Transverse colon (tissue), 4 donors: Measurements from ENCODE around the gene CLIC4. TPM values are rescaled to one million over a fixed set of nuclear protein-coding genes. Genes with fewer than 3 reads are reported as not detected.

Experiments
- DNase-seq: peaks from one replicate; pipeline ENCODE4 v3.0.0-alpha.2; 2019
- H3K27ac ChIP-seq, 4 donors: fragments of 200-600 bp; sonication (generic); 2 replicates each; pipeline ENCODE4 v1.5.1; 2016 to 2018; ENCODE audit warnings: inconsistent platforms in 4 of 4
- H3K27me3 ChIP-seq: fragments of 200-600 bp; sonication (generic); 2 replicates; pipeline ENCODE4 v1.5.1; 2017; ENCODE audit warnings: inconsistent platforms
- H3K36me3 ChIP-seq, 4 donors: fragments of 200-600 bp; sonication (generic); 2 replicates each; pipeline ENCODE4 v1.5.1; 2017 to 2019; ENCODE audit warnings: inconsistent platforms in 4 of 4
- H3K4me1 ChIP-seq, 4 donors: fragments of 200-600 bp; sonication (generic); 2 replicates each; pipeline ENCODE4 v1.5.1; 2017 to 2020; ENCODE audit warnings: inconsistent platforms in 4 of 4
- H3K4me3 ChIP-seq, 4 donors: fragments of 200-600 bp; sonication (generic); 1 replicate in 1 of 4; 2 replicates in 3 of 4; pipeline versions ENCODE4 v1.5.1 to v1.6.1; 2017 to 2019; ENCODE audit warnings: inconsistent platforms in 4 of 4
- H3K9me3 ChIP-seq, 2 donors: fragments of 200-600 bp; sonication (generic); 2 replicates each; pipeline ENCODE4 v1.5.1; 2017 to 2019; ENCODE audit warnings: inconsistent platforms in 2 of 2
- CTCF ChIP-seq, 5 experiments: fragments of 200-600 bp in 3 of 5; fragments of 450-650 bp in 2 of 5; sonication (generic) in 3 of 5; IDR thresholded peaks; 1 replicate in 2 of 5; 2 replicates in 3 of 5; pipeline ENCODE4 v1.5.1; 2016 to 2017; ENCODE audit warnings: antibody characterized with exemption in 5 of 5, inconsistent platforms in 3 of 5, mild to moderate bottlenecking in 2 of 5, moderate library complexity in 1 of 5
- EP300 ChIP-seq: sonication (generic); formaldehyde crosslinking; IDR thresholded peaks from one replicate; pipeline ENCODE4 v1.6.1; 2017; ENCODE audit warnings: antibody characterized with exemption, low read depth
- POLR2A ChIP-seq: fragments of 450-650 bp; IDR thresholded peaks from one replicate; pipeline ENCODE4 v1.6.1; 2016; ENCODE audit warnings: antibody characterized with exemption, mild to moderate bottlenecking, moderate library complexity
- POLR2AphosphoS5 ChIP-seq, 3 donors: sonication (generic); formaldehyde crosslinking; IDR thresholded peaks; one replicate each; pipeline ENCODE4 v1.6.1; 2016; ENCODE audit warnings: antibody characterized with exemption in 3 of 3
- WGBS, 2 donors: methylation state at CpG; one replicate each; pipeline ENCODE4 v1.1.5; 2018; ENCODE audit warnings: low coverage in 1 of 2; 5-methylcytosine and 5-hydroxymethylcytosine counted together
- in situ Hi-C, 4 donors: fragments of 200-750 bp; cut with MboI; loops; one replicate each; pipeline versions ENCODE4 v1.15.0 to v1.15.1; 2017; ENCODE audit warnings: low sequenced_read_pairs in 3 of 4, low pct_ligation_motif_present in 1 of 4, low pct_unique_long_range_greater_than_20kb in 1 of 4
- intact Hi-C: fragments of 100-400 bp; cut with DNase I; formaldehyde crosslinking; loops from one replicate; pipeline ENCODE4 v1.15.1; 2023; ENCODE audit warnings: low total_unique reads
- small RNA-seq, 4 donors: library from RNA; depleted of rRNA; stranded (forward); fragments of <200 nt; gene quantifications; one replicate each; pipeline ENCODE3, GENCODE V24; 2016
- total RNA-seq, 4 donors: library from RNA; depleted of rRNA; stranded (reverse); fragments of >200 nt; gene quantifications; one replicate each; pipeline ENCODE4 v1.1.0, GENCODE V29; 2016

Gene CLIC4
- total RNA-seq, 4 donors from 2014 or later = 52.4 to 107 (median 65.0) TPM

GRCh38 chr1:24892188-24893153 lies 147.2 kb downstream of the CLIC4 start:
- peaks cover 0 to 4% of the 10 kb centered on the region in 2 donors for H3K9me3 ChIP-seq
- peaks cover 0 to 49% (median 7%) of the 10 kb centered on the region in 4 donors for H3K4me1 ChIP-seq
- WGBS, 2 donors = 83 to 92% methylated on average over 1 of the region's 1 CpG
- intact Hi-C loops (loop anchor here (5.0 kb wide), 1 partner anchor 1310 kb away; no protein-coding TSS in a partner anchor), in situ Hi-C loops (no loop called here)
- TF ChIP-seq EP300 = no peak
- TF ChIP-seq POLR2A = no peak
- TF ChIP-seq CTCF (IDR thresholded peaks at IDR 0.05) = no peak
- TF ChIP-seq POLR2AphosphoS5 (IDR thresholded peaks at IDR 0.05) = no peak
- no peak overlapping the region for H3K4me3 ChIP-seq
- no peaks in the 10 kb centered on the region for H3K36me3 ChIP-seq
- no peaks in the 10 kb centered on the region for H3K27me3 ChIP-seq
- peak; percentile 3 for DNase-seq
- peak overlapping the region in 3 of 4 donors; percentile 72 to 82 (median 76) for H3K27ac ChIP-seq

- DNase-seq = peak; percentile 78
- H3K27ac ChIP-seq = peak overlapping the region; percentile 47 to 82 (median 74)
- no peaks in the 10 kb centered on the region for H3K36me3 ChIP-seq
- H3K4me1 ChIP-seq = peaks cover 0 to 54% (median 16%) of the 10 kb centered on the region in 4 donors
- in situ Hi-C loops (no loop called here), intact Hi-C loops (loop anchor here (5.0 kb wide), 1 partner anchor 1309 kb away; no protein-coding TSS in a partner anchor)
- H3K9me3 ChIP-seq = peaks cover 0 to 4% of the 10 kb centered on the region in 2 donors
- WGBS, 2 donors = 32 to 41% methylated on average over 3 of the region's 3 CpGs
- H3K4me3 ChIP-seq = no peak overlapping the region
- H3K27me3 ChIP-seq = no peaks in the 10 kb centered on the region
- TF ChIP-seq CTCF (IDR thresholded peaks at IDR 0.05) (no peak), POLR2AphosphoS5 (IDR thresholded peaks at IDR 0.05) (no peak)
These were observed 148.2 kb downstream of the CLIC4 start for GRCh38 chr1:24893431-24893830.

Small RNAs within 50 kb of the gene (small RNA-seq; reads per million reads assigned to genes)
- gene RNU6-1208P = 0 reads per million in 4 donors

Other genes starting within 250 kb of the CLIC4 start
- 10 to 100 TPM in 2 of 4 donors, 1 to 10 TPM in 2; 6.4 to 17.5 (median 11.3) TPM for gene RCAN3, start 242.6 kb upstream of the CLIC4 start, total RNA-seq
- 1 to 10 TPM in 2 of 4 donors, under 1 TPM in 1, not detected in 1; 0.37 to 2.2 (median 1.4) TPM for gene NCMAP, start 189.4 kb upstream of the CLIC4 start, total RNA-seq
- 100 to 1,000 TPM in 3 of 4 donors, 10 to 100 TPM in 1; 71.1 to 209 (median 141) TPM for gene SRRM1, start 102.1 kb upstream of the CLIC4 start, total RNA-seq
- 1 to 10 TPM; 1.5 to 4.8 (median 3.4) TPM for gene RUNX3, start 184.8 kb downstream of the CLIC4 start, total RNA-seq